H1 (cell line): Measurements from ENCODE around the gene RNF141. TPM values are rescaled to one million over a fixed set of nuclear protein-coding genes. Genes with fewer than 3 reads are reported as not detected.

Experiments used
- CTCF ChIA-PET: fragments of 300-600 bp; sonication (Branson Sonifier 250); formaldehyde crosslinking; loops from one replicate; lab custom pipeline; 2021; ENCODE audit not compliant: partially characterized antibody; lab: Charles Lee
- POLR2A ChIA-PET: fragments of 300-600 bp; sonication (Branson Sonifier 250); formaldehyde crosslinking; loops from one replicate; lab custom pipeline; 2021; ENCODE audit warnings: inconsistent platforms; ENCODE audit not compliant: partially characterized antibody; lab: Charles Lee
- DNase-seq, 2 experiments: peaks; one replicate each; pipeline versions ENCODE4 v3.0.0 to v3.0.0-alpha.2; 2010 to 2022; ENCODE audit warnings: low spot score in 2 of 2, low read depth in 1 of 2, mixed read lengths in 1 of 2
- FAIRE-seq: peaks from 2 replicates; lab custom pipeline; 2011; peaks lifted over from hg19 to GRCh38; lab: Jason Lieb, UNC
- H2AFZ ChIP-seq: 2 replicates; pipeline ENCODE4 v1.8.1; 2012; ENCODE audit warnings: low read length, inconsistent platforms
- H2AK5ac ChIP-seq: 2 replicates; pipeline ENCODE4 v1.6.1; 2013; ENCODE audit warnings: low read depth, low read length
- H2BK120ac ChIP-seq: replicated peaks from 2 replicates; pipeline ENCODE3; 2013; ENCODE audit warnings: low read depth, low read length, inconsistent platforms
- H2BK12ac ChIP-seq: 2 replicates; pipeline ENCODE4 v1.6.1; 2013; ENCODE audit warnings: low read depth, low read length
- H2BK15ac ChIP-seq: 2 replicates; pipeline ENCODE4 v1.6.1; 2013; ENCODE audit warnings: low read length
- H2BK20ac ChIP-seq: 2 replicates; pipeline ENCODE4 v1.6.1; 2013; ENCODE audit warnings: low read length
- H2BK5ac ChIP-seq: 2 replicates; pipeline ENCODE4 v1.6.1; 2013; ENCODE audit warnings: low read depth, low read length
- H3K14ac ChIP-seq: 2 replicates; pipeline ENCODE4 v1.6.1; 2013; ENCODE audit warnings: inconsistent platforms; ENCODE audit not compliant: insufficient read length
- H3K18ac ChIP-seq: 2 replicates; pipeline ENCODE4 v1.6.1; 2013; ENCODE audit warnings: low read length; ENCODE audit errors: extremely low read depth
- H3K23ac ChIP-seq: 2 replicates; pipeline ENCODE4 v1.6.1; 2013; ENCODE audit warnings: inconsistent platforms; ENCODE audit not compliant: insufficient read length
- H3K23me2 ChIP-seq: 2 replicates; pipeline ENCODE4 v1.6.1; 2013; ENCODE audit warnings: low read depth, low read length
- H3K27ac ChIP-seq: 2 replicates; pipeline ENCODE4 v1.6.1; 2011; ENCODE audit warnings: low read depth, low read length, inconsistent platforms
- H3K27me3 ChIP-seq, 4 experiments: replicated peaks in 1 of 4; 1 replicate in 1 of 4; 2 replicates in 3 of 4; pipeline versions ENCODE4 v1.6.1 to v1.8.1; 2011 to 2013; ENCODE audit warnings: low read length in 3 of 4, mild to moderate bottlenecking in 3 of 4, inconsistent platforms in 2 of 4, mixed read lengths in 2 of 4, moderate library complexity in 1 of 4; ENCODE audit not compliant: control insufficient read depth in 3 of 4, insufficient read depth in 3 of 4; ENCODE audit errors: extremely low read depth in 1 of 4
- H3K36me3 ChIP-seq, 4 experiments: 2 replicates each; pipeline versions ENCODE4 v1.6.1 to v1.8.1; 2011 to 2013; ENCODE audit warnings: mild to moderate bottlenecking in 4 of 4, low read length in 3 of 4, moderate library complexity in 2 of 4, control low read depth in 1 of 4, inconsistent platforms in 1 of 4; ENCODE audit not compliant: insufficient read depth in 4 of 4, control insufficient read depth in 2 of 4
- H3K4ac ChIP-seq: replicated peaks from 2 replicates; pipeline ENCODE3; 2013; ENCODE audit warnings: low read length, low read depth, mixed read lengths, inconsistent platforms; ENCODE audit not compliant: insufficient read length
- H3K4me1 ChIP-seq, 4 experiments: replicated peaks in 1 of 4; 1 replicate in 1 of 4; 2 replicates in 3 of 4; pipeline versions ENCODE4 v1.6.1 to v1.8.1; 2011 to 2013; ENCODE audit warnings: low read length in 3 of 4, inconsistent platforms in 2 of 4, mixed read lengths in 1 of 4; ENCODE audit not compliant: insufficient read depth in 4 of 4, control insufficient read depth in 3 of 4
- H3K4me2 ChIP-seq, 2 experiments: 2 replicates each; pipeline versions ENCODE4 v1.6.1 to v1.8.1; 2011 to 2013; ENCODE audit warnings: low read depth in 2 of 2, low read length in 2 of 2, control low read depth in 1 of 2, inconsistent platforms in 1 of 2, mild to moderate bottlenecking in 1 of 2; ENCODE audit not compliant: insufficient read depth in 1 of 2
- H3K4me3 ChIP-seq, 4 experiments: fragments of 200-600, 300-600 bp in 1 of 4; sonication (generic), shearing (Covaris generic), sonication (Bioruptor Twin) in 1 of 4; 2 replicates each; pipeline versions ENCODE4 v1.5.1 to v1.8.1; 2011 to 2016; ENCODE audit warnings: low read length in 4 of 4, low read depth in 3 of 4, control low read depth in 2 of 4, inconsistent platforms in 2 of 4, mild to moderate bottlenecking in 2 of 4, mixed read lengths in 1 of 4, moderate library complexity in 1 of 4; ENCODE audit not compliant: insufficient read depth in 2 of 4; ENCODE audit errors: extremely low read depth in 1 of 4
- H3K56ac ChIP-seq: replicated peaks from 2 replicates; pipeline ENCODE3; 2013; ENCODE audit warnings: low read depth, mild to moderate bottlenecking, mixed read lengths, low read length, inconsistent platforms; ENCODE audit not compliant: insufficient read length
- H3K79me1 ChIP-seq: 2 replicates; pipeline ENCODE4 v1.6.1; 2013; ENCODE audit warnings: low read depth, low read length, control low read depth
- H3K79me2 ChIP-seq, 2 experiments: 2 replicates each; pipeline versions ENCODE4 v1.6.1 to v1.8.1; 2012 to 2013; ENCODE audit warnings: low read length in 2 of 2, mild to moderate bottlenecking in 2 of 2, inconsistent platforms in 1 of 2; ENCODE audit not compliant: insufficient read depth in 2 of 2, control insufficient read depth in 1 of 2
- H3K9ac ChIP-seq, 4 experiments: replicated peaks in 1 of 4; 1 replicate in 1 of 4; 2 replicates in 3 of 4; pipeline versions ENCODE4 v1.6.1 to v1.8.1; 2011 to 2013; ENCODE audit warnings: low read depth in 3 of 4, low read length in 3 of 4, control low read depth in 2 of 4, mild to moderate bottlenecking in 2 of 4, moderate library complexity in 2 of 4, inconsistent platforms in 1 of 4; ENCODE audit errors: extremely low read depth in 1 of 4
- H3K9me3 ChIP-seq, 2 experiments: 2 replicates each; pipeline versions ENCODE4 v1.6.1 to v1.8.1; 2012 to 2013; ENCODE audit warnings: mild to moderate bottlenecking in 2 of 2, moderate library complexity in 2 of 2, control low read depth in 1 of 2, inconsistent platforms in 1 of 2, low read depth in 1 of 2, low read length in 1 of 2, mixed read lengths in 1 of 2; ENCODE audit not compliant: insufficient read depth in 2 of 2
- H4K20me1 ChIP-seq, 2 experiments: replicated peaks in 1 of 2; 2 replicates each; pipeline versions ENCODE3 to v1.8.1; 2011 to 2013; ENCODE audit warnings: inconsistent platforms in 2 of 2, low read length in 2 of 2, mild to moderate bottlenecking in 1 of 2; ENCODE audit not compliant: insufficient read depth in 2 of 2, control insufficient read depth in 1 of 2
- H4K5ac ChIP-seq: 2 replicates; pipeline ENCODE4 v1.6.1; 2013; ENCODE audit warnings: low read length, low read depth, mixed read lengths, inconsistent platforms; ENCODE audit not compliant: insufficient read length
- H4K8ac ChIP-seq: 2 replicates; pipeline ENCODE4 v1.8.0; 2013; ENCODE audit warnings: mild to moderate bottlenecking, moderate library complexity, low read length, inconsistent platforms; ENCODE audit not compliant: insufficient read depth; ENCODE audit errors: extremely low read depth
- H4K91ac ChIP-seq: replicated peaks from 2 replicates; pipeline ENCODE3; 2013; ENCODE audit warnings: low read length, mixed read lengths, inconsistent platforms; ENCODE audit not compliant: insufficient read length
- ATF3 ChIP-seq: IDR thresholded peaks from 2 replicates; pipeline ENCODE4 v1.6.1; 2011; ENCODE audit warnings: low read depth, mild to moderate bottlenecking, low read length; ENCODE audit not compliant: insufficient read depth
- BCL11A ChIP-seq, 2 experiments: IDR thresholded peaks; one replicate each; pipeline ENCODE4 v1.6.1; 2011; ENCODE audit warnings: low read depth in 2 of 2, low read length in 2 of 2, mild to moderate bottlenecking in 2 of 2
- BRCA1 ChIP-seq: IDR thresholded peaks from 2 replicates; pipeline ENCODE4 v1.6.1; 2012; ENCODE audit warnings: low read depth, low read length, improper control_type of control experiment
- EGR1 ChIP-seq: IDR thresholded peaks from 2 replicates; pipeline ENCODE4 v1.6.1; 2011; ENCODE audit warnings: low read depth, low read length, borderline replicate concordance
- GABPA ChIP-seq: IDR thresholded peaks from 2 replicates; pipeline ENCODE4 v1.6.1; 2011; ENCODE audit warnings: mild to moderate bottlenecking, low read length, moderate library complexity, borderline replicate concordance; ENCODE audit not compliant: insufficient read depth
- GTF2F1 ChIP-seq: IDR thresholded peaks from 2 replicates; pipeline ENCODE4 v1.6.1; 2012; ENCODE audit warnings: low read depth, low read length, improper control_type of control experiment, borderline replicate concordance
- HDAC6 ChIP-seq: IDR thresholded peaks from one replicate; pipeline ENCODE4 v1.7.1; 2012; ENCODE audit warnings: low read depth, mild to moderate bottlenecking, inconsistent platforms, low read length, moderate library complexity
- KDM1A ChIP-seq: fragments of 200-600, 300-600 bp; sonication (generic); IDR thresholded peaks from 2 replicates; pipeline ENCODE4 v1.7.1; 2016; ENCODE audit warnings: mild to moderate bottlenecking, low read length, borderline replicate concordance
- RXRA ChIP-seq: IDR thresholded peaks from 2 replicates; pipeline ENCODE4 v1.6.1; 2011; ENCODE audit warnings: low read depth, mild to moderate bottlenecking, low read length, moderate library complexity; ENCODE audit not compliant: insufficient read depth
- SIRT6 ChIP-seq: IDR thresholded peaks from one replicate; pipeline ENCODE4 v1.7.1; 2012; ENCODE audit warnings: low read length, inconsistent platforms
- SP2 ChIP-seq: IDR thresholded peaks from 2 replicates; pipeline ENCODE4 v1.6.1; 2012; ENCODE audit warnings: mild to moderate bottlenecking, low read length, inconsistent platforms
- TAF7 ChIP-seq: optimal IDR thresholded peaks from 2 replicates; pipeline ENCODE3; 2011; ENCODE audit warnings: low read depth, mild to moderate bottlenecking, inconsistent platforms, low read length, moderate library complexity, borderline replicate concordance
- ZNF274 ChIP-seq: IDR thresholded peaks from 2 replicates; pipeline ENCODE4 v1.7.0; 2012; ENCODE audit warnings: low read length, borderline replicate concordance; ENCODE audit errors: extremely low read depth
- WGBS, 2 experiments: shearing (Covaris generic) in 1 of 2; methylation state at CpG; one replicate each; pipeline versions ENCODE4 v1.1.6 to v1.1.7; 2013 to 2015; ENCODE audit warnings: low lambda C conversion rate in 2 of 2, mixed read lengths in 2 of 2, inconsistent platforms in 1 of 2, low coverage in 1 of 2, missing lambda C conversion rate in 1 of 2; ENCODE audit not compliant: insufficient replicate concordance in 2 of 2, insufficient coverage in 1 of 2, insufficient read length in 1 of 2; ENCODE audit errors: extremely low coverage in 1 of 2, missing lambda C conversion rate in 1 of 2; 5-methylcytosine and 5-hydroxymethylcytosine counted together
- polyA plus RNA-seq, 7 experiments: library from polyadenylated mRNA; depleted of rRNA in 3 of 7; stranded (reverse) in 5 of 7; unstranded in 2 of 7; fragments of >200 nt in 5 of 7; fragments of 200-250 nt in 2 of 7; gene quantifications; 1 replicate in 5 of 7; 2 replicates in 1 of 7; 4 replicates in 1 of 7; pipeline versions ENCODE4 v1.2.1 to v1.2.3, GENCODE V29; 2011 to 2013; ENCODE audit warnings: missing spikeins in 2 of 7, mixed read lengths in 2 of 7
- total RNA-seq: library from RNA; stranded (reverse); fragmentation: NEBNext Ultra II Directional; extraction: Animal tissue kit (Norgen Biotek cat#: 25700); gene quantifications from 2 replicates; pipeline ENCODE4 v1.2.1, GENCODE V29; 2021

The RNF141 gene
- total and polyA plus RNA-seq, 2 of the 8 experiments (the other 6 are each of a cell fraction or from before 2014, with no cell fraction given) = 8.5 to 22.8 TPM

- Histone ChIP-seq H2AFZ (no peak overlapping the region), H2BK5ac (no peak overlapping the region), H3K4me2 (no peak overlapping the region), H3K14ac (no peak overlapping the region), H2BK20ac (no peak overlapping the region), H2BK120ac (no peak overlapping the region), H4K5ac (no peak overlapping the region), H3K79me2 (no peaks in the 10 kb centered on the region), H4K20me1 (no peaks in the 10 kb centered on the region), H3K56ac (no peak overlapping the region), H3K23ac (no peak overlapping the region), H2BK12ac (no peak overlapping the region), H3K4me3 (no peak overlapping the region), H3K23me2 (no peaks in the 10 kb centered on the region), H4K8ac (no peak overlapping the region), H2AK5ac (no peak overlapping the region), H3K79me1 (no peaks in the 10 kb centered on the region), H3K4me1 (no peaks in the 10 kb centered on the region), H3K9ac (no peak overlapping the region), H3K4ac (no peak overlapping the region), H3K36me3 (no peaks in the 10 kb centered on the region), H3K9me3 (no peaks in the 10 kb centered on the region), H3K18ac (no peak overlapping the region), H3K27ac (no peak overlapping the region), H3K27me3 (no peaks in the 10 kb centered on the region), H4K91ac (no peak overlapping the region), H2BK15ac (no peak overlapping the region)
- POLR2A ChIA-PET = no interaction called here
- CTCF ChIA-PET = interaction anchor here (0.5 to 2.0 kb wide), 5 partner anchors 9 to 72 kb away, joined by 3 to 9 read pairs (median 4); no protein-coding TSS in a partner anchor
- FAIRE-seq = no peak
- DNase-seq = no peak
- 89% methylated on average over 2 of the region's 2 CpGs; no CpG with 5 or more reads in 1 of the 2 experiments for WGBS, 2 experiments
- TF ChIP-seq SP2 (no peak), GABPA (no peak), GTF2F1 (no peak), KDM1A (no peak), HDAC6 (no peak), EGR1 (no peak), BRCA1 (no peak), RXRA (no peak), SIRT6 (no peak), ATF3 (no peak), ZNF274 (no peak), TAF7 (no peak), BCL11A (IDR thresholded peaks at IDR 0.05; ENCODE audit: low read depth in 2 of 2, low read length in 2 of 2) (no peak)
Observed at GRCh38 chr11:10588904-10589303, 47.9 kb upstream of the RNF141 start.
